Measurements from ENCODE around the gene TDG. TPM values are rescaled to one million over a fixed set of nuclear protein-coding genes. Genes with fewer than 3 reads are reported as not detected.

TDG gene
- total and polyA plus RNA-seq, 10 of the 15 experiments (the other 5 are each of a cell fraction or from before 2014, with no cell fraction given): 29.7 to 68.8 (median 51.2) TPM

DNA sequence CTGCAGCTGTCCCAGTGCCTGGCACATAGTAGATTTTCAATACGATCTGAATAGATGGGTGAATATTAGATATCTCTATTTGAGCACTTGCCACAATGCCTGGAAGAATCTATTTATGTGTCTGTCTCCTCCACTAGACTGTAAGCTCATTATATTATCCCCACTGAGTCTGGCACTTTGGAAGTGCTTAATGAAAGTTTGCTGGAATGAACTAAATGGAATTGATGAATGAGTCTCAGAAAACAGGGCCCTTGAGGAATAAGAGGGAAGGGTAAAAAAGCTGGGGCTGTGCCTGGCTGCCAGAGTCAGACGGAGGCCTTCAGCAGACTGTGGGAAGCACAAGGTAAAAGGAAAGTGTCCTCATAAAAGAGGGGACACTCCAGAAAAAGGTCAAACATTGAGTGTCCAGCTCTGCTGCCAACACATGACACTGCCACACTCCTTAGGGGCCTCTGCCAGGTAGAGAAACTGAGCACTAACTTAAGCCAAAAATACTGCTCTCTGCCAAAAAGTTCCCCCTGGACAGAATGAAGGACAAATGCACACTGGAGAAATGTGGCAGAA, 45.0 kb downstream of the TDG start:
- SMC1A ChIA-PET (ENCODE audit: uncharacterized antibody, unreplicated experiment): no interaction called here
- no peak for DNase-seq (ENCODE audit: low read depth, low spot score)
- no peak for FAIRE-seq
- Histone ChIP-seq H3K79me2 (ENCODE audit: control insufficient read depth, insufficient read depth, low read length) (no peaks in the 10 kb centered on the region), H3K4me3 (no peak overlapping the region), H3K27me3 (replicated peaks in 1 of 2; ENCODE audit: control insufficient read depth in 2 of 2, insufficient read depth in 2 of 2, low read length in 1 of 2) (no peaks in the 10 kb centered on the region), H3K36me3 (ENCODE audit: control insufficient read depth in 2 of 2, insufficient read depth in 2 of 2, low read length in 1 of 2) (no peaks in the 10 kb centered on the region), H3K4me2 (ENCODE audit: control insufficient read depth, insufficient read depth) (no peak overlapping the region), H3K4me1 (ENCODE audit: control insufficient read depth, insufficient read depth, low read length) (no peaks in the 10 kb centered on the region), H3K27ac (ENCODE audit: control insufficient read depth, insufficient read depth) (no peak overlapping the region), H3K9ac (ENCODE audit: control insufficient read depth, insufficient read depth, low read length) (no peak overlapping the region), H4K20me1 (ENCODE audit: control insufficient read depth, insufficient read depth) (no peaks in the 10 kb centered on the region), H3K9me3 (replicated peaks; ENCODE audit: control insufficient read depth, insufficient read depth, low read length) (no peaks in the 10 kb centered on the region; the same call in 1 of the 3 replicates), H2AFZ (ENCODE audit: control insufficient read depth, low read depth, low read length) (no peak overlapping the region)
- in situ Hi-C loops (cut with MboI): no loop called here
- intact Hi-C loops (cut with micrococcal nuclease; ENCODE audit: unreplicated experiment): no loop called here
- CTCF ChIA-PET: interaction anchor here (1.2 kb wide), 1 partner anchor 98 kb away, joined by 3 read pairs; no protein-coding TSS in a partner anchor
- BruUV-seq (replicated peaks): no TSS peak
- POLR2A ChIA-PET: no interaction called here
- RAD21 ChIA-PET (ENCODE audit: unreplicated experiment): no interaction called here
- TF ChIP-seq BCL11A (IDR thresholded peaks at IDR 0.05; ENCODE audit: low read depth, low read length): no peak
- no peak for TF ChIP-seq ATF7 (IDR thresholded peaks at IDR 0.05; ENCODE audit: low read depth)
- TF ChIP-seq EED (IDR thresholded peaks at IDR 0.05; ENCODE audit: low read depth): no peak
- no peak for TF ChIP-seq ZNF384 (IDR thresholded peaks at IDR 0.05; ENCODE audit: borderline replicate concordance, low read depth, low read length)
- TF ChIP-seq HDAC6 (IDR thresholded peaks at IDR 0.05; ENCODE audit: unreplicated experiment): no peak
- TF ChIP-seq NRF1 (conservative IDR thresholded peaks at IDR 0.05; ENCODE audit: low read depth, low read length): no peak
- TF ChIP-seq EGR1 (IDR thresholded peaks at IDR 0.05; ENCODE audit: borderline replicate concordance in 1 of 2, low read depth in 2 of 2, low read length in 2 of 2): no peak
- TF ChIP-seq E4F1 (IDR thresholded peaks at IDR 0.05; ENCODE audit: borderline replicate concordance, partially characterized antibody): no peak
- no peak for TF ChIP-seq PML (IDR thresholded peaks at IDR 0.05; ENCODE audit: low read length)
- TF ChIP-seq SREBF1 (IDR thresholded peaks at IDR 0.05; ENCODE audit: low read length): no peak
- TF ChIP-seq PAX8 (IDR thresholded peaks at IDR 0.05): no peak
- no peak for TF ChIP-seq TARDBP (IDR thresholded peaks at IDR 0.05; ENCODE audit: borderline replicate concordance)
- TF ChIP-seq, protein P1, sequence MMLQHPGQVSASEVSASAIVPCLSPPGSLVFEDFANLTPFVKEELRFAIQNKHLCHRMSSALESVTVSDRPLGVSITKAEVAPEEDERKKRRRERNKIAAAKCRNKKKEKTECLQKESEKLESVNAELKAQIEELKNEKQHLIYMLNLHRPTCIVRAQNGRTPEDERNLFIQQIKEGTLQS (IDR thresholded peaks at IDR 0.05; ENCODE audit: borderline replicate concordance, extremely low read depth, low read depth, low read length): no peak
- TF ChIP-seq KLF5 (IDR thresholded peaks at IDR 0.05; ENCODE audit: partially characterized antibody): no peak
- WGBS (ENCODE audit: insufficient coverage, insufficient replicate concordance, low lambda C conversion rate, missing lambda C conversion rate): 68% methylated on average over 2 of the region's 2 CpGs
- no peak for ATAC-seq

Measured in GM12878 (cell line).